Measurements from ENCODE around the gene GEMIN5. TPM values are rescaled to one million over a fixed set of nuclear protein-coding genes. Genes with fewer than 3 reads are reported as not detected.
A peak's percentile ranks its signal among the peaks of the same experiment; 100 is the strongest.

The GEMIN5 gene
- total and polyA plus RNA-seq, 2 of the 13 experiments (the other 11 are each of a cell fraction or from before 2014, with no cell fraction given) = 6.6 to 28.6 TPM

DNA sequence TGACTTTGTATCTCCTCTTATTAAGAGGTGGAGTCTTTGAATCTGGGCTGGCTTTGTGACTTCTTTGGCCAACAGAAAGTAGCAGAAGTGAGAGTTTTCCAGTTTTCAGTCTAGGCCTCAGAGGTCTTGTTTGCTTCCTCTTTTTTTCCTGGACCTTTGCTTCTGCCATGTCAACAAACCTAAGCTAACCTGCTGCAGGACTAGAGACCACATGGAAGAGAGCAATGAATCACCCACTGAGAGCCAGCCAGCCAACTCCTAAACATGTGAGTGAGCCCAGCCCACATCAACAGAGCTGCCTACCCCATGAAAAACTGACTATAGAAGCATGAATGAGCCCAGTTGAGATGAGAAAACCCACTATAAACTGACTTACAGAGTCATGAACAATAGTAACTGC, 32.7 kb upstream of the GEMIN5 start (continued):
- TF ChIP-seq, protein P1, sequence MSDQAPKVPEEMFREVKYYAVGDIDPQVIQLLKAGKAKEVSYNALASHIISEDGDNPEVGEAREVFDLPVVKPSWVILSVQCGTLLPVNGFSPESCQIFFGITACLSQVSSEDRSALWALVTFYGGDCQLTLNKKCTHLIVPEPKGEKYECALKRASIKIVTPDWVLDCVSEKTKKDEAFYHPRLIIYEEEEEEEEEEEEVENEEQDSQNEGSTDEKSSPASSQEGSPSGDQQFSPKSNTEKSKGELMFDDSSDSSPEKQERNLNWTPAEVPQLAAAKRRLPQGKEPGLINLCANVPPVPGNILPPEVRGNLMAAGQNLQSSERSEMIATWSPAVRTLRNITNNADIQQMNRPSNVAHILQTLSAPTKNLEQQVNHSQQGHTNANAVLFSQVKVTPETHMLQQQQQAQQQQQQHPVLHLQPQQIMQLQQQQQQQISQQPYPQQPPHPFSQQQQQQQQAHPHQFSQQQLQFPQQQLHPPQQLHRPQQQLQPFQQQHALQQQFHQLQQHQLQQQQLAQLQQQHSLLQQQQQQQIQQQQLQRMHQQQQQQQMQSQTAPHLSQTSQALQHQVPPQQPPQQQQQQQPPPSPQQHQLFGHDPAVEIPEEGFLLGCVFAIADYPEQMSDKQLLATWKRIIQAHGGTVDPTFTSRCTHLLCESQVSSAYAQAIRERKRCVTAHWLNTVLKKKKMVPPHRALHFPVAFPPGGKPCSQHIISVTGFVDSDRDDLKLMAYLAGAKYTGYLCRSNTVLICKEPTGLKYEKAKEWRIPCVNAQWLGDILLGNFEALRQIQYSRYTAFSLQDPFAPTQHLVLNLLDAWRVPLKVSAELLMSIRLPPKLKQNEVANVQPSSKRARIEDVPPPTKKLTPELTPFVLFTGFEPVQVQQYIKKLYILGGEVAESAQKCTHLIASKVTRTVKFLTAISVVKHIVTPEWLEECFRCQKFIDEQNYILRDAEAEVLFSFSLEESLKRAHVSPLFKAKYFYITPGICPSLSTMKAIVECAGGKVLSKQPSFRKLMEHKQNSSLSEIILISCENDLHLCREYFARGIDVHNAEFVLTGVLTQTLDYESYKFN (CRISPR knock-in tag; conservative IDR thresholded peaks at IDR 0.05) = peak; percentile 70
- TF ChIP-seq ZFY (CRISPR knock-in tag; IDR thresholded peaks at IDR 0.05) = peak; percentile 50; the same call in 1 of the 2 replicates
- no peak for TF ChIP-seq ZNF207 (IDR thresholded peaks at IDR 0.05; ENCODE audit: borderline replicate concordance)
- TF ChIP-seq, protein P2, sequence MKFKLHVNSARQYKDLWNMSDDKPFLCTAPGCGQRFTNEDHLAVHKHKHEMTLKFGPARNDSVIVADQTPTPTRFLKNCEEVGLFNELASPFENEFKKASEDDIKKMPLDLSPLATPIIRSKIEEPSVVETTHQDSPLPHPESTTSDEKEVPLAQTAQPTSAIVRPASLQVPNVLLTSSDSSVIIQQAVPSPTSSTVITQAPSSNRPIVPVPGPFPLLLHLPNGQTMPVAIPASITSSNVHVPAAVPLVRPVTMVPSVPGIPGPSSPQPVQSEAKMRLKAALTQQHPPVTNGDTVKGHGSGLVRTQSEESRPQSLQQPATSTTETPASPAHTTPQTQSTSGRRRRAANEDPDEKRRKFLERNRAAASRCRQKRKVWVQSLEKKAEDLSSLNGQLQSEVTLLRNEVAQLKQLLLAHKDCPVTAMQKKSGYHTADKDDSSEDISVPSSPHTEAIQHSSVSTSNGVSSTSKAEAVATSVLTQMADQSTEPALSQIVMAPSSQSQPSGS (CRISPR knock-in tag; IDR thresholded peaks at IDR 0.05) = no peak
- TF ChIP-seq ZKSCAN5 (CRISPR knock-in tag; IDR thresholded peaks at IDR 0.05) = no peak
- TF ChIP-seq HMG20A (CRISPR knock-in tag; IDR thresholded peaks at IDR 0.05; ENCODE audit: borderline replicate concordance) = peak; percentile 20; the same call in 1 of the 2 replicates
- TF ChIP-seq EP300 (IDR thresholded peaks at IDR 0.05; ENCODE audit: low read depth in 2 of 2, low read length in 2 of 2) = peak in 1 of 2 experiments; percentile 31; a peak in 1 of 4 replicates
- no peak for TF ChIP-seq EP300 (CRISPR knock-in tag; IDR thresholded peaks at IDR 0.05; ENCODE audit: borderline replicate concordance)
- TF ChIP-seq MEIS2 (CRISPR knock-in tag; IDR thresholded peaks at IDR 0.05) = peak; percentile 29; the same call in 1 of the 2 replicates
- 0 out of 2 replicates have a peak, but pooled peaks have one; percentile 32 for TF ChIP-seq GATAD2A (CRISPR knock-in tag; IDR thresholded peaks at IDR 0.05)
- TF ChIP-seq, protein P3, sequence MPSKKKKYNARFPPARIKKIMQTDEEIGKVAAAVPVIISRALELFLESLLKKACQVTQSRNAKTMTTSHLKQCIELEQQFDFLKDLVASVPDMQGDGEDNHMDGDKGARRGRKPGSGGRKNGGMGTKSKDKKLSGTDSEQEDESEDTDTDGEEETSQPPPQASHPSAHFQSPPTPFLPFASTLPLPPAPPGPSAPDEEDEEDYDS (CRISPR knock-in tag; IDR thresholded peaks at IDR 0.05) = 0 out of 2 replicates have a peak, but pooled peaks have one; percentile 30
- TF ChIP-seq, protein P4, sequence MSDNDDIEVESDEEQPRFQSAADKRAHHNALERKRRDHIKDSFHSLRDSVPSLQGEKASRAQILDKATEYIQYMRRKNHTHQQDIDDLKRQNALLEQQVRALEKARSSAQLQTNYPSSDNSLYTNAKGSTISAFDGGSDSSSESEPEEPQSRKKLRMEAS (IDR thresholded peaks at IDR 0.05) = peak; percentile 87
- peak; percentile 38; the same call in 1 of the 2 replicates for TF ChIP-seq GATAD1 (CRISPR knock-in tag; IDR thresholded peaks at IDR 0.05)
- no peak for TF ChIP-seq FOXP1 (IDR thresholded peaks at IDR 0.05)
- 0 out of 2 replicates have a peak, but pooled peaks have one; percentile 42 for TF ChIP-seq FOXP1 (CRISPR knock-in tag; IDR thresholded peaks at IDR 0.05)
- TF ChIP-seq PITX1 (CRISPR knock-in tag; IDR thresholded peaks at IDR 0.05) = 0 out of 2 replicates have a peak, but pooled peaks have one; percentile 16
- TF ChIP-seq POGZ (CRISPR knock-in tag; IDR thresholded peaks at IDR 0.05) = peak; percentile 66
- 0 out of 2 replicates have a peak, but pooled peaks have one; percentile 35 for TF ChIP-seq IRF2 (CRISPR knock-in tag; IDR thresholded peaks at IDR 0.05)
- TF ChIP-seq, protein P5, sequence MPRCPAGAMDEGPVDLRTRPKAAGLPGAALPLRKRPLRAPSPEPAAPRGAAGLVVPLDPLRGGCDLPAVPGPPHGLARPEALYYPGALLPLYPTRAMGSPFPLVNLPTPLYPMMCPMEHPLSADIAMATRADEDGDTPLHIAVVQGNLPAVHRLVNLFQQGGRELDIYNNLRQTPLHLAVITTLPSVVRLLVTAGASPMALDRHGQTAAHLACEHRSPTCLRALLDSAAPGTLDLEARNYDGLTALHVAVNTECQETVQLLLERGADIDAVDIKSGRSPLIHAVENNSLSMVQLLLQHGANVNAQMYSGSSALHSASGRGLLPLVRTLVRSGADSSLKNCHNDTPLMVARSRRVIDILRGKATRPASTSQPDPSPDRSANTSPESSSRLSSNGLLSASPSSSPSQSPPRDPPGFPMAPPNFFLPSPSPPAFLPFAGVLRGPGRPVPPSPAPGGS (CRISPR knock-in tag; IDR thresholded peaks at IDR 0.05) = no peak
- peak; percentile 54; the same call in 1 of the 2 replicates for TF ChIP-seq PHF21A (CRISPR knock-in tag; IDR thresholded peaks at IDR 0.05)
- TF ChIP-seq FOSL2 (CRISPR knock-in tag; IDR thresholded peaks at IDR 0.05) = peak; percentile 85
- no peak for TF ChIP-seq GTF2F1 (IDR thresholded peaks at IDR 0.05; ENCODE audit: low read length)
- TF ChIP-seq, protein P6, sequence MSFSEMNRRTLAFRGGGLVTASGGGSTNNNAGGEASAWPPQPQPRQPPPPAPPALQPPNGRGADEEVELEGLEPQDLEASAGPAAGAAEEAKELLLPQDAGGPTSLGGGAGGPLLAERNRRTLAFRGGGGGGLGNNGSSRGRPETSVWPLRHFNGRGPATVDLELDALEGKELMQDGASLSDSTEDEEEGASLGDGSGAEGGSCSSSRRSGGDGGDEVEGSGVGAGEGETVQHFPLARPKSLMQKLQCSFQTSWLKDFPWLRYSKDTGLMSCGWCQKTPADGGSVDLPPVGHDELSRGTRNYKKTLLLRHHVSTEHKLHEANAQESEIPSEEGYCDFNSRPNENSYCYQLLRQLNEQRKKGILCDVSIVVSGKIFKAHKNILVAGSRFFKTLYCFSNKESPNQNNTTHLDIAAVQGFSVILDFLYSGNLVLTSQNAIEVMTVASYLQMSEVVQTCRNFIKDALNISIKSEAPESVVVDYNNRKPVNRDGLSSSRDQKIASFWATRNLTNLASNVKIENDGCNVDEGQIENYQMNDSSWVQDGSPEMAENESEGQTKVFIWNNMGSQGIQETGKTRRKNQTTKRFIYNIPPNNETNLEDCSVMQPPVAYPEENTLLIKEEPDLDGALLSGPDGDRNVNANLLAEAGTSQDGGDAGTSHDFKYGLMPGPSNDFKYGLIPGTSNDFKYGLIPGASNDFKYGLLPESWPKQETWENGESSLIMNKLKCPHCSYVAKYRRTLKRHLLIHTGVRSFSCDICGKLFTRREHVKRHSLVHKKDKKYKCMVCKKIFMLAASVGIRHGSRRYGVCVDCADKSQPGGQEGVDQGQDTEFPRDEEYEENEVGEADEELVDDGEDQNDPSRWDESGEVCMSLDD (CRISPR knock-in tag; IDR thresholded peaks at IDR 0.05; ENCODE audit: borderline replicate concordance) = no peak

Measured in HepG2 (cell line).